ENCODE data around the gene TP53BP2. TPM values are rescaled to one million over a fixed set of nuclear protein-coding genes. Genes with fewer than 3 reads are reported as not detected.

The TP53BP2 gene
- total RNA-seq, 4 donors from 2014 or later, result 16.4 to 33.2 (median 29.2) TPM

GRCh38 chr1:223754681-223755431 lies 90.9 kb downstream of the TP53BP2 start:
- Histone ChIP-seq H3K9me3 (no peaks in the 10 kb centered on the region), H3K36me3 (peaks cover 34 to 100% (median 76%) of the 10 kb centered on the region in 3 donors), H3K27ac (no peak overlapping the region), H3K4me1 (peaks cover 0 to 10% (median 0%) of the 10 kb centered on the region in 3 donors), H3K4me3 (no peak overlapping the region), H3K27me3 (no peaks in the 10 kb centered on the region)
- intact Hi-C loops (cut with DNase I), result no loop called here
- WGBS, 2 donors, result 91 to 92% methylated on average over 11 to 15 of the region's 17 CpGs
- TF ChIP-seq POLR2A (IDR thresholded peaks at IDR 0.05), result no peak
- TF ChIP-seq CTCF (IDR thresholded peaks at IDR 0.05), result no peak
- no peak for DNase-seq

- Histone ChIP-seq H3K4me1 (peaks cover 10 to 25% (median 11%) of the 10 kb centered on the region in 3 donors), H3K36me3 (peaks cover 39 to 98% (median 66%) of the 10 kb centered on the region in 3 donors), H3K27me3 (no peaks in the 10 kb centered on the region), H3K4me3 (no peak overlapping the region), H3K9me3 (no peaks in the 10 kb centered on the region), H3K27ac (no peak overlapping the region)
- no peak for TF ChIP-seq CTCF (IDR thresholded peaks at IDR 0.05)
- no peak for TF ChIP-seq POLR2A (IDR thresholded peaks at IDR 0.05)
- intact Hi-C loops (cut with DNase I), result no loop called here
- DNase-seq, result no peak
- WGBS, 2 donors, result 82 to 83% methylated on average over 12 to 15 of the region's 15 CpGs
These were observed 92.8 kb downstream of the TP53BP2 start for GRCh38 chr1:223752721-223753515.

DNA sequence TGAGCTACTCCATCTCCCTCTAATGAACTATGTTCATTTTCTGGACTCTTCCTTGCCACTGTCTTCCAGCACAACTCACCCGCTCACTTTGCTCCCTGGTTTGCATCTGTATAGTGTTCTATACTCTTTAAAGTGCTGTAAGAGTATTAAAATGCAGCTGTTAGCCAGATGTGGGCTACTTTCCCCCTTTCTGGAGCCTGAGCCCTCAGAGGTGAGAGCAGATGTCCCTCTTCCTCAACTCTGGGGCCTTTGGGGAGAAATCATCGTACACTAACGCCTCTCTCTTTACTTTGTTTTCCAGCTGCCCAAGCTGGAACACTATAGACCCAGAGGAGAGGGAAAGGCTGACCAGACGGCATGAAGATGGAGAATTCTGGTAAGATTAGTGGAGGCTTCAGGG lies 94.1 kb downstream of the TP53BP2 start:
- intact Hi-C loops (cut with DNase I), result no loop called here

DNA sequence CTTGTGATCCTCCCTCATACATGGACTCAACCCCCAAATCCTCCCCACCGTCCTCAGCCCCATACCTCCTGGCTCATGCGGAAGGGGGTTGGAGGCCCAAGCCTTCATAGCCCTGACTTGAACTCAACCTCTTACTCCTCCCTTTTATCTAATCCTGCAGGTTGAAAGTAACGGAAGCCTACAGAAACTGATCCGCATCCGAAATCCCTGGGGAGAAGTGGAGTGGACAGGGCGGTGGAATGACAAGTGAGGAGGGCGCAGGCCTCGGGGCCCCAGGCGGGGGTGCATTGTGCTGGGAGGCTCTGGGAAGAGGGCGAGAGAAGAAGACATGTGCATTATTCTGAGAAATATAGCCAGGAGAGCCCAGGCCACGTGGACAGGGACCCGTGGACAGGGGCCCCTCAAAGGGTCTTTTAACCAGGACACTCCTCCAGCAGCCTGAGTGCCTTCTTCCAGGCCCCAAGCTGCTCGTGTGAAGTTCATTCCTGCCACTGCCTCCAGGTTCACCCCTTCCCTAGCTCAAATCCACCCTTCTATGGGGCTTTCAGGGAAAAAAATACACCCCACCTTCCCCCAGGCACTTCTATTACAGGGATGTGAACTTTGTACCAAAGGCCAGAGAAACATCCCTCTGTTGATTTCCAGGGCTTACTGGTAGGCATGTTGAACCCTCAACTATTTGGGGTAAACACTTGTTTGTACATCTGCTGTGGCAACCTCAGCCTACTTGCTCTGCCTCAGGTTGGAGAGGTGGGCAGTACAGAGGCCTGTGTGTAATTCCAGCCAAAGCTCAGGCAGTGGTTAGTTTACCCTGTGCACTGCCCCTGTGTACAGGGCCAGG lies 94.8 kb downstream of the TP53BP2 start:
- Histone ChIP-seq H3K36me3 (peaks cover 44 to 98% (median 59%) of the 10 kb centered on the region in 3 donors), H3K27me3 (no peaks in the 10 kb centered on the region), H3K9me3 (no peaks in the 10 kb centered on the region), H3K4me1 (peaks cover 13 to 25% (median 14%) of the 10 kb centered on the region in 3 donors), H3K27ac (no peak overlapping the region), H3K4me3 (no peak overlapping the region)
- WGBS, 2 donors, result 88 to 90% methylated on average over 7 to 13 of the region's 13 CpGs
- no peak for DNase-seq
- TF ChIP-seq POLR2A (IDR thresholded peaks at IDR 0.05) (no peak), CTCF (IDR thresholded peaks at IDR 0.05) (no peak)
- intact Hi-C loops (cut with DNase I), result no loop called here

More for the DNA sequence above, 94.1 kb downstream of the TP53BP2 start:
- H3K4me3 ChIP-seq, result no peak overlapping the region
- H3K4me1 ChIP-seq, result peaks cover 13 to 30% (median 14%) of the 10 kb centered on the region in 3 donors
- H3K9me3 ChIP-seq, result no peaks in the 10 kb centered on the region
- no peak overlapping the region for H3K27ac ChIP-seq
- 88 to 94% methylated on average over 4 of the region's 4 CpGs for WGBS, 2 donors
- H3K27me3 ChIP-seq, result no peaks in the 10 kb centered on the region
- TF ChIP-seq CTCF (IDR thresholded peaks at IDR 0.05) (no peak), POLR2A (IDR thresholded peaks at IDR 0.05) (no peak)
- H3K36me3 ChIP-seq, result peaks cover 43 to 98% (median 63%) of the 10 kb centered on the region in 3 donors
- no peak for DNase-seq
